ENCODE data around the gene NOX5. TPM values are rescaled to one million over a fixed set of nuclear protein-coding genes. Genes with fewer than 3 reads are reported as not detected.

The NOX5 gene
- total and polyA plus RNA-seq, 2 of the 13 experiments (the other 11 are each of a cell fraction or from before 2014, with no cell fraction given): not detected

DNA sequence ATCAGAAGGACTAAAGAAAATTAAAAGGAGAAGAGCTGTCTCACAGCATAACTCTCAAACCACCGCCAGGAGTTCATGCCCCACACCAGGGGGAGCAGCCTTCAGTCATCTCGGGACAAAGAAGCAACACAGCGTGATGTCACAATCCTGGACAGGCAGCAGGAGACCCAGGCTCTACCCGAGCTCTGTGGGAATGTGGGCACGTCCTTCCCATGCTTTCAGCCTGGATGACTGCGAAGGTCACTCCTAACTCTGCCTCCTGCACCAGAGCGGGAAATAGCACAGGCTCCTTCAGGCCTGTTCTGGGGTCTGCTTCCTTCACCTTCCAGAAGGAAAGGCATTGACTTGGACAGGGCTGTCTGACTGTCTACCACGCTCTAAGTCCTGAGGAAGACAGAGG lies 31.3 kb downstream of the NOX5 start (continued):
- TF ChIP-seq ZNF383 (CRISPR knock-in tag; IDR thresholded peaks at IDR 0.05; ENCODE audit: borderline replicate concordance) (no peak), ZNF570 (CRISPR knock-in tag; IDR thresholded peaks at IDR 0.05; ENCODE audit: borderline replicate concordance) (no peak), HNF1B (CRISPR knock-in tag; IDR thresholded peaks at IDR 0.05) (no peak), ZNF121 (CRISPR knock-in tag; IDR thresholded peaks at IDR 0.05) (no peak), HMG20A (CRISPR knock-in tag; IDR thresholded peaks at IDR 0.05; ENCODE audit: borderline replicate concordance) (0 out of 2 replicates have a peak, but pooled peaks have one; percentile 34), ZNF841 (CRISPR knock-in tag; IDR thresholded peaks at IDR 0.05; ENCODE audit: borderline replicate concordance) (no peak), ZNF772 (CRISPR knock-in tag; IDR thresholded peaks at IDR 0.05) (no peak), ZNF564 (CRISPR knock-in tag; IDR thresholded peaks at IDR 0.05) (no peak), ZNF343 (CRISPR knock-in tag; IDR thresholded peaks at IDR 0.05) (no peak), ZNF530 (CRISPR knock-in tag; IDR thresholded peaks at IDR 0.05; ENCODE audit: low read depth) (no peak), PHB2 (IDR thresholded peaks at IDR 0.05; ENCODE audit: partially characterized antibody) (no peak), ZNF367 (CRISPR knock-in tag; IDR thresholded peaks at IDR 0.05; ENCODE audit: borderline replicate concordance) (no peak), ZNF264 (CRISPR knock-in tag; IDR thresholded peaks at IDR 0.05) (no peak), CTCF (CRISPR knock-in tag; IDR thresholded peaks at IDR 0.05) (peak; percentile 54)
